Right atrium auricular region (tissue), 2 donors: ENCODE measurements around the gene TRNP1. TPM values are rescaled to one million over a fixed set of nuclear protein-coding genes. Genes with fewer than 3 reads are reported as not detected.

Experiments
- DNase-seq: peaks from one replicate; pipeline ENCODE4 v3.0.0-alpha.2; 2019; ENCODE audit warnings: low spot score
- H3K27ac ChIP-seq, 2 donors: fragments of 200-600 bp; sonication (generic); 1 replicate in 1 of 2; 2 replicates in 1 of 2; pipeline ENCODE4 v1.5.1; 2016 to 2019
- H3K27me3 ChIP-seq, 2 donors: fragments of 200-600 bp; sonication (generic); one replicate each; pipeline versions ENCODE4 v1.5.1 to v1.6.0; 2017 to 2019
- H3K36me3 ChIP-seq: fragments of 200-600 bp; sonication (generic); one replicate; pipeline ENCODE4 v1.5.1; 2016
- H3K4me1 ChIP-seq, 2 donors: fragments of 200-600 bp; sonication (generic); one replicate each; pipeline versions ENCODE4 v1.5.1 to v1.6.0; 2017 to 2019
- H3K4me3 ChIP-seq, 2 donors: fragments of 200-600 bp; sonication (generic); 1 replicate in 1 of 2; 2 replicates in 1 of 2; pipeline ENCODE4 v1.5.1; 2017 to 2019; ENCODE audit warnings: mild to moderate bottlenecking in 1 of 2, moderate library complexity in 1 of 2
- H3K9me3 ChIP-seq, 2 donors: fragments of 200-600 bp; sonication (generic); one replicate each; pipeline ENCODE4 v1.5.1; 2019
- CTCF ChIP-seq, 2 donors: fragments of 200-600 bp; sonication (generic); IDR thresholded peaks; one replicate each; pipeline ENCODE4 v1.5.1; 2019; ENCODE audit warnings: antibody characterized with exemption in 2 of 2
- total RNA-seq, 2 donors: library from RNA; depleted of rRNA; stranded (reverse); fragments of >200 nt; gene quantifications; one replicate each; pipeline ENCODE4 v1.1.0, GENCODE V29; 2016

TRNP1 gene
- total RNA-seq, 2 donors from 2014 or later: 72.5 to 151 TPM

GRCh38 chr1:27047914-27048313 lies 54.4 kb downstream of the TRNP1 start:
- no peak overlapping the region for H3K4me3 ChIP-seq
- no peak for DNase-seq
- H3K27ac ChIP-seq: no peak overlapping the region
- H3K27me3 ChIP-seq: no peaks in the 10 kb centered on the region
- no peak for TF ChIP-seq CTCF (IDR thresholded peaks at IDR 0.05)
- H3K4me1 ChIP-seq: peaks cover 0 to 18% of the 10 kb centered on the region in 2 donors
- no peaks in the 10 kb centered on the region for H3K9me3 ChIP-seq
- no peaks in the 10 kb centered on the region for H3K36me3 ChIP-seq

GRCh38 chr1:27049100-27049499 lies 55.6 kb downstream of the TRNP1 start:
- no peak for DNase-seq
- H3K36me3 ChIP-seq: no peaks in the 10 kb centered on the region
- no peaks in the 10 kb centered on the region for H3K27me3 ChIP-seq
- no peak overlapping the region for H3K4me3 ChIP-seq
- H3K4me1 ChIP-seq: peaks cover 0 to 18% of the 10 kb centered on the region in 2 donors
- H3K9me3 ChIP-seq: no peaks in the 10 kb centered on the region
- no peak for TF ChIP-seq CTCF (IDR thresholded peaks at IDR 0.05)
- no peak overlapping the region for H3K27ac ChIP-seq

GRCh38 chr1:27049607-27050006 lies 56.1 kb downstream of the TRNP1 start:
- Histone ChIP-seq H3K27ac (no peak overlapping the region), H3K36me3 (no peaks in the 10 kb centered on the region), H3K4me1 (peaks cover 0 to 13% of the 10 kb centered on the region in 2 donors), H3K4me3 (no peak overlapping the region), H3K27me3 (no peaks in the 10 kb centered on the region), H3K9me3 (no peaks in the 10 kb centered on the region)
- no peak for DNase-seq
- no peak for TF ChIP-seq CTCF (IDR thresholded peaks at IDR 0.05)

Other genes starting within 250 kb of the TRNP1 start
- 10 to 100 TPM in 1 of 2 donors, 1 to 10 TPM in 1; 6.4 to 13.8 TPM for gene PIGV, start 205.7 kb upstream of the TRNP1 start, total RNA-seq
- gene ZDHHC18, start 167.0 kb upstream of the TRNP1 start, total RNA-seq: 10 to 100 TPM; 19.8 to 22.5 TPM
- gene SFN, start 130.5 kb upstream of the TRNP1 start, total RNA-seq: under 1 TPM in 1 of 2 donors, not detected in 1; 0.51 TPM
- 1 to 10 TPM; 4.7 to 7.2 TPM for gene GPN2, start 103.4 kb upstream of the TRNP1 start, total RNA-seq
- 1 to 10 TPM; 6.2 to 8.3 TPM for gene GPATCH3, start 93.2 kb upstream of the TRNP1 start, total RNA-seq
- gene NR0B2, start 79.7 kb upstream of the TRNP1 start, total RNA-seq: 10 to 100 TPM; 10.6 to 19.0 TPM
- 10 to 100 TPM; 66.7 to 82.3 TPM for gene NUDC, start 71.9 kb upstream of the TRNP1 start, total RNA-seq
- gene KDF1, start 33.2 kb upstream of the TRNP1 start, total RNA-seq: under 1 TPM; 0.26 to 0.86 TPM
- 10 to 100 TPM; 31.6 to 34.8 TPM for gene TENT5B, start 19.2 kb downstream of the TRNP1 start, total RNA-seq
- 10 to 100 TPM; 20.0 to 28.3 TPM for gene SLC9A1, start 161.4 kb downstream of the TRNP1 start, total RNA-seq
- 10 to 100 TPM; 52.0 to 77.9 TPM for gene WDTC1, start 240.9 kb downstream of the TRNP1 start, total RNA-seq